Astrocyte (in vitro differentiated cells and primary cell): ENCODE data around the gene METTL1. TPM values are rescaled to one million over a fixed set of nuclear protein-coding genes. Genes with fewer than 3 reads are reported as not detected.

Source experiments
- DNase-seq: peaks from one replicate; pipeline ENCODE4 v3.0.0-alpha.2; 2010; ENCODE audit warnings: low read depth
- FAIRE-seq: peaks from 2 replicates; lab custom pipeline; 2011; peaks lifted over from hg19 to GRCh38; lab: Jason Lieb, UNC
- H2AFZ ChIP-seq: 2 replicates; pipeline ENCODE4 v1.6.0; 2012; ENCODE audit warnings: low read depth, low read length, inconsistent platforms
- H3K27ac ChIP-seq: 2 replicates; pipeline ENCODE4 v1.5.1; 2011; ENCODE audit warnings: low read depth, low read length, inconsistent platforms
- H3K27me3 ChIP-seq: 2 replicates; pipeline ENCODE4 v1.6.0; 2011; ENCODE audit warnings: low read length, inconsistent platforms; ENCODE audit not compliant: insufficient read depth
- H3K36me3 ChIP-seq: 2 replicates; pipeline ENCODE4 v1.5.1; 2011; ENCODE audit warnings: low read length, inconsistent platforms; ENCODE audit not compliant: insufficient read depth
- H3K4me1 ChIP-seq: 2 replicates; pipeline ENCODE4 v1.5.1; 2011; ENCODE audit warnings: low read length, inconsistent platforms; ENCODE audit not compliant: insufficient read depth
- H3K4me2 ChIP-seq: 2 replicates; pipeline ENCODE4 v1.6.0; 2012; ENCODE audit warnings: low read length, inconsistent platforms
- H3K4me3 ChIP-seq: 2 replicates; pipeline ENCODE4 v1.5.1; 2011; ENCODE audit warnings: low read depth, mild to moderate bottlenecking, low read length, inconsistent platforms; ENCODE audit not compliant: insufficient read depth
- H3K79me2 ChIP-seq: 2 replicates; pipeline ENCODE4 v1.6.0; 2012; ENCODE audit warnings: mild to moderate bottlenecking, low read length, inconsistent platforms; ENCODE audit not compliant: insufficient read depth
- H3K9ac ChIP-seq: 2 replicates; pipeline ENCODE4 v1.6.0; 2012; ENCODE audit warnings: mild to moderate bottlenecking, low read length, inconsistent platforms
- H3K9me3 ChIP-seq: 2 replicates; pipeline ENCODE4 v1.5.1; 2012; ENCODE audit warnings: low read depth, mild to moderate bottlenecking, low read length, inconsistent platforms; ENCODE audit not compliant: insufficient read depth
- H4K20me1 ChIP-seq: 2 replicates; pipeline ENCODE4 v1.6.0; 2012; ENCODE audit warnings: low read length, inconsistent platforms; ENCODE audit not compliant: insufficient read depth
- H3K27ac Mint-ChIP-seq: one replicate; pipeline ENCODE4 v1.8.0; 2021; ENCODE audit warnings: mild to moderate bottlenecking, mixed read lengths; ENCODE audit not compliant: unreplicated experiment
- H3K27me3 Mint-ChIP-seq: one replicate; pipeline ENCODE4 v1.8.0; 2021; ENCODE audit warnings: low read depth, mixed read lengths; ENCODE audit not compliant: unreplicated experiment
- H3K36me3 Mint-ChIP-seq: one replicate; pipeline ENCODE4 v1.8.0; 2021; ENCODE audit warnings: low read depth, mixed read lengths; ENCODE audit not compliant: unreplicated experiment
- H3K4me1 Mint-ChIP-seq: one replicate; pipeline ENCODE4 v1.8.0; 2021; ENCODE audit warnings: low read depth, mixed read lengths; ENCODE audit not compliant: unreplicated experiment
- H3K4me3 Mint-ChIP-seq: one replicate; pipeline ENCODE4 v1.8.0; 2021; ENCODE audit warnings: mild to moderate bottlenecking, moderate library complexity, mixed read lengths; ENCODE audit not compliant: unreplicated experiment
- H3K9me3 Mint-ChIP-seq: one replicate; pipeline ENCODE4 v1.8.0; 2021; ENCODE audit warnings: mild to moderate bottlenecking, mixed read lengths; ENCODE audit not compliant: unreplicated experiment
- EZH2 ChIP-seq: IDR thresholded peaks from 2 replicates; pipeline ENCODE4 v1.6.1; 2012; ENCODE audit warnings: mild to moderate bottlenecking, low read length, inconsistent platforms; ENCODE audit not compliant: insufficient read depth
- total RNA-seq: library from RNA; stranded (reverse); gene quantifications from 2 replicates; pipeline ENCODE4 v1.2.1, GENCODE V29; 2021
- TF ChIP-seq, protein P1 (sequence below): IDR thresholded peaks from 2 replicates; pipeline ENCODE4 v1.5.1; 2011; ENCODE audit warnings: low read depth, mild to moderate bottlenecking, inconsistent platforms, low read length, moderate library complexity; ENCODE audit not compliant: insufficient read depth

METTL1 gene
- total RNA-seq, 1 donor from 2014 or later, result 21.1 TPM

DNA sequence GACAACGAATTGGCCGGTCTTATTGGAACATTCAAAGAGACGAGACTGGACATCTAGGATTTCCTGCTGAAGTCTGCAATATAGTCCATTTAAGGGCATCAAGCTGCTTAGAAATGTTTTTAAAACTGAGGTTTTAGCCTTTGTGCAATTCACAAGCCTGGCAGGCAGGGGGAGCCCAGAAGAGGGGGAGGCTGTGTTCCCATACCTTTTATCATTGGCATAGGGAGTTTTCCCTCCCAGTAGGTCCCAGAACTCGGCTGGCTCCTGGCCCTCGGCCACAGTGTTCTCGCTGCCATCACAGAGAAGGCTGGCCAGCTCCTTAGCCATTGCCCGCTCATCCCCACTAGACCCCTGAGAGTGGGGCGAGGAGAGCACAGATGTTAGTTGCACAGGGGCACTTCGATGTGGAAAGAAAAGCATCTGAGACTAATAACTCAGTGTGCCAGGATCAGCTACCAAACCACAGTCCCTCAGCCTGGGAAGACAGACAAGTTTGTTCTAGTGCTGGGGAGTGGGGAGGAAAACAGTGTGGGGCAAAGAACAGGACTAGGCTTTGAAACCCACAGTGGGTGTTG, 31.5 kb upstream of the METTL1 start:
- H3K36me3 ChIP-seq, result peaks cover 23% of the 10 kb centered on the region
- H3K9ac ChIP-seq, result no peak overlapping the region
- no peak overlapping the region for H3K4me3 ChIP-seq
- FAIRE-seq, result peak; percentile 34
- H2AFZ ChIP-seq, result no peak overlapping the region
- TF ChIP-seq, protein P1, sequence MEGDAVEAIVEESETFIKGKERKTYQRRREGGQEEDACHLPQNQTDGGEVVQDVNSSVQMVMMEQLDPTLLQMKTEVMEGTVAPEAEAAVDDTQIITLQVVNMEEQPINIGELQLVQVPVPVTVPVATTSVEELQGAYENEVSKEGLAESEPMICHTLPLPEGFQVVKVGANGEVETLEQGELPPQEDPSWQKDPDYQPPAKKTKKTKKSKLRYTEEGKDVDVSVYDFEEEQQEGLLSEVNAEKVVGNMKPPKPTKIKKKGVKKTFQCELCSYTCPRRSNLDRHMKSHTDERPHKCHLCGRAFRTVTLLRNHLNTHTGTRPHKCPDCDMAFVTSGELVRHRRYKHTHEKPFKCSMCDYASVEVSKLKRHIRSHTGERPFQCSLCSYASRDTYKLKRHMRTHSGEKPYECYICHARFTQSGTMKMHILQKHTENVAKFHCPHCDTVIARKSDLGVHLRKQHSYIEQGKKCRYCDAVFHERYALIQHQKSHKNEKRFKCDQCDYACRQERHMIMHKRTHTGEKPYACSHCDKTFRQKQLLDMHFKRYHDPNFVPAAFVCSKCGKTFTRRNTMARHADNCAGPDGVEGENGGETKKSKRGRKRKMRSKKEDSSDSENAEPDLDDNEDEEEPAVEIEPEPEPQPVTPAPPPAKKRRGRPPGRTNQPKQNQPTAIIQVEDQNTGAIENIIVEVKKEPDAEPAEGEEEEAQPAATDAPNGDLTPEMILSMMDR, result peak; percentile 80
- no peak for TF ChIP-seq EZH2
- H3K4me2 ChIP-seq, result no peak overlapping the region
- H3K4me1 Mint-ChIP-seq, result no peaks in the 10 kb centered on the region
- no peak overlapping the region for H3K4me3 Mint-ChIP-seq
- no peaks in the 10 kb centered on the region for H4K20me1 ChIP-seq
- H3K27ac Mint-ChIP-seq, result no peak overlapping the region
- DNase-seq, result no peak
- H3K27ac ChIP-seq, result no peak overlapping the region
- no peaks in the 10 kb centered on the region for H3K27me3 ChIP-seq
- no peaks in the 10 kb centered on the region for H3K9me3 Mint-ChIP-seq
- H3K79me2 ChIP-seq, result no peaks in the 10 kb centered on the region
- H3K4me1 ChIP-seq, result no peaks in the 10 kb centered on the region
- no peaks in the 10 kb centered on the region for H3K27me3 Mint-ChIP-seq
- no peaks in the 10 kb centered on the region for H3K9me3 ChIP-seq
- H3K36me3 Mint-ChIP-seq, result peaks cover 20% of the 10 kb centered on the region

DNA sequence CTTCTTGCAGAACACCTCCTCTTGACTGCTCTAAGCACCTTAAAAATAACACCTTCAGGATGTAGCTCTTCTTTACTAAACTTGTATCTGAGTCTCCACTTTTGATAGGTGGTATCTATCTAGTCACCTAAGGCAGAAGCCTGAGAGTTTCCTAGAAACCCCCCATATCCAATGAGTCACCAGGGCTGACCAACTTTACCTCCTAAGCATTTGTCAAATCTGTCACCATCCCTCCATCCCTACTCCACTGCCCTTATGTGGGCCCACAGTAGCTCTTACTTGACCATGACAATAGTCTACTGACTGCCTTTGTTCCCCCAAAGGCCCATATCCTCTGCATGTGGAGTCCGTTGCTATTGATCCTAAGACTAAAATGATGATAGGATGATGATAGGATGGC, 30.7 kb upstream of the METTL1 start:
- peaks cover 16% of the 10 kb centered on the region for H3K36me3 ChIP-seq
- H3K4me1 ChIP-seq, result no peaks in the 10 kb centered on the region
- Mint-ChIP-seq H3K36me3 (peaks cover 18% of the 10 kb centered on the region), H3K27ac (no peak overlapping the region), H3K4me1 (no peaks in the 10 kb centered on the region), H3K9me3 (no peaks in the 10 kb centered on the region), H3K4me3 (no peak overlapping the region), H3K27me3 (no peaks in the 10 kb centered on the region)
- H3K4me2 ChIP-seq, result no peak overlapping the region
- no peak overlapping the region for H3K27ac ChIP-seq
- FAIRE-seq (no peak), DNase-seq (no peak)
- no peak overlapping the region for H3K9ac ChIP-seq
- no peaks in the 10 kb centered on the region for H3K79me2 ChIP-seq
- no peaks in the 10 kb centered on the region for H3K9me3 ChIP-seq
- no peak overlapping the region for H3K4me3 ChIP-seq
- no peaks in the 10 kb centered on the region for H3K27me3 ChIP-seq
- no peak overlapping the region for H2AFZ ChIP-seq
- TF ChIP-seq EZH2, result no peak
- TF ChIP-seq, protein P1, result no peak
- H4K20me1 ChIP-seq, result no peaks in the 10 kb centered on the region

DNA sequence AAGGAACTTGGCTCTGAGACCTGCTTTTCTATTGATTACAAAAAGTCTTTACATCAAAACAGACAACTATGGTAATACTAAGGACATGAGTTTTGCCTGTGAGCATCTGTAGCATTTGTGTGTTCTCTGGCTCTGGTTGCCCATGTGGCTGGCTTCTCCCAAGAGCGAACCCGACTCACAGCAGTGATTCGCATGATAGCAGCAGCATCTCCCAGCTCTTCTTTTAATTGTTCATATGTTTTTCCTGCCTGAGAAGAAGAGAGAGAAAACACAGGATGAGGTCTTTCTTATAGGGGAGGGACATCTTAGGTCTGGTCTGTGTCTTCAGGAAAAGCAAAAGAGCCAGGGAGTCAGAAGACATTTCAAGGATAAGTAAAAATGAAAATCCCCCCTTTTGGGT, 29.1 kb upstream of the METTL1 start:
- Mint-ChIP-seq H3K27me3 (no peaks in the 10 kb centered on the region), H3K9me3 (no peaks in the 10 kb centered on the region), H3K27ac (peak overlapping the region; percentile 4), H3K4me3 (no peak overlapping the region), H3K36me3 (peaks cover 12% of the 10 kb centered on the region), H3K4me1 (no peaks in the 10 kb centered on the region)
- Histone ChIP-seq H2AFZ (no peak overlapping the region), H3K4me1 (no peaks in the 10 kb centered on the region), H4K20me1 (no peaks in the 10 kb centered on the region), H3K9ac (no peak overlapping the region), H3K9me3 (no peaks in the 10 kb centered on the region), H3K27me3 (no peaks in the 10 kb centered on the region), H3K4me3 (no peak overlapping the region), H3K4me2 (no peak overlapping the region), H3K36me3 (peaks cover 17% of the 10 kb centered on the region), H3K79me2 (no peaks in the 10 kb centered on the region), H3K27ac (no peak overlapping the region)
- DNase-seq (no peak), FAIRE-seq (no peak)
- TF ChIP-seq EZH2, result no peak
- TF ChIP-seq, protein P1, result no peak
